Measurements from ENCODE around the gene COA5.

DNA sequence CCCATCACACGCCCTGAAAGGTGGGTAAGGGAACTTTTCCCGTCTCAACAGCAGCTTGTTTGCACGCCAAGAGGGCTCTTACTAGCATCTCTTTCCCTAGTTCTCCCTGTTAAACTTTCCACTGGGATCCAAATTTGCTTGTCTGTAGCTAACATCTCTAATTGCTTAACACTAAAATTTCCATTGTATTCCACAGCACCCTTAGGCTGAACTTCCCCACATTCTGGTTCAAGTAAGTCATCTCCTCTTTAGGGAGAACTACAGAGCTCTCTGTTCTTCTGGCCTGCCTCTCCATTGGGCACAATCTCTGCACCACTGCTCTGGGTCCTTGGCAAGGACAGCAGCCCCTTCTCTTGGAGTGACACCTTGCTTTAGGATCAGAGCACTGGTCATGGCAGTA, 24.0 kb upstream of the COA5 start:
- TF ChIP-seq POLR2A (IDR thresholded peaks at IDR 0.05; ENCODE audit: low read length), result no peak
- no peak for TF ChIP-seq GATA1 (IDR thresholded peaks at IDR 0.05; ENCODE audit: low read depth, low read length)
